ENCODE measurements around the gene ITFG2.

DNA sequence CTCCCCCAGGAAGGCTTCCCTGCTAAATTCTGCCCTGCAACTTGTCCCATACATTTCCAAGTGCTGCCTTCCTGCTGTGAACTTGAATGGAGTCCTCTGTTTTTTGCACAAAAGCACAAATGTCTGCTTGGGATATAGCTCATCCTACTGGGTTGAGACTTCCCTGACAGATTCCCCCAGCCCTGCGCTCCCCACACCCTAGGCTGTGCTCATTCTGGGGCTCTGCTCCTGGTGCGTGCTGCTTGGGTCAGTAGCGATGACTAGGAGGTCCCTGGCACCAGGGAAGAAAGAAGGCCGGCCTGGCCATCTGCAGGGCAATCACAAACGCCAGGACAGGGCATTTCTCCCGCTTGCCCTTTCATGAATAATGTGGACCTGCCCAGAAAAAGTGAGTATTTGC, 46.9 kb upstream of the ITFG2 start:
- TF ChIP-seq EZH2phosphoT487 (IDR thresholded peaks at IDR 0.05; ENCODE audit: insufficient read depth, low read depth) (no peak), EZH2 (IDR thresholded peaks at IDR 0.05; ENCODE audit: insufficient read depth, poor library complexity, severe bottlenecking) (no peak)

All from GM23248 (cell line).